T1000 (cell line): ENCODE results near the gene SEPTIN2.
"Not testable (repeated sequence)": the region's sequence is repeated elsewhere in the genome, so short reads cannot be mapped to it uniquely, and the experiment has no call there.

Experiments
- DNase-seq: peaks from one replicate; lab custom pipeline; 2025; ENCODE audit warnings: mixed read lengths; lab: John Stamatoyannopoulos, UW

Gene SEPTIN2

GRCh38 chr2:241314226-241315092 lies 1.3 kb upstream of the SEPTIN2 start:
- no peak for DNase-seq

DNA sequence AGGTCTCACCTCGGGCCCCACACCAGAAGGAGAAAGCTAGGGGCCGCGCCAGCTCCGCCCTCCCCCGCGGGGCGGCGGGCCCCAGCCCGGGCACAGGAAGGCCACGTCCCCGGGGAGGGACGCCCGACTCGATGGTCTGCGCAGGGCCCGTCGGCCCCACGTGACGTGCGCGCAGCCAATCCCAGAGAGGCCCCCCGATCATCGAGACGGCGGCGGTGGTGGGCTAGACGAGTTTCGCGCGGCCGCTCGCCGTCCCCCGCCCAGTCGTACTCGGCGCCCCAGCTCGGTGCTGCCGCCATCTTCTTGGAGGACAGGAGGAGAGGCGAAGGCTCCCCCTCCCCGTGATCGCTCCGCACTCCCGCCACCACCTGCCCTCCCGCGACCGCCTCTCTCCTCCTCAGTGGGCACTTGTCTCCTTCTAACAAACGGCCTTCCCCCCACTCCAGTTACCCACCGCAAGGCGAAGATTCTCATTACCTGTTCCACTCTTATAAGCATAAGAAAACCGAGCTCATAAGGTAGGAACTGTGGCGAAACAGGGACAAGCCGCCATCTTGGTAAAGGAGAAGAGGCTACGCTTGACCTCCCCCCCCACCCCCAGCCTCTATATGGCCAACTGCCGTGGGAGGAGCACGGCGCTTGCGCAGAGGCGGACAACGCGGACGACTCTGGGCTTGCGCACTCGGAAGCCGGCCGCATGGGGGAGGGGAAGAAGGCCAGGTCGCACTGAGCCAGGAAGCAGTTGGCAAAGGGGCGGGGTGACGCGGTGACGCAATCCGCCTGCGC lies 439 bp upstream of the SEPTIN2 start, which contains the start of gene HDLBP:
Gene HDLBP (minus strand): TSS at position 580 of the 786 bp plus-strand sequence. CDS start 48,803 bp downstream, outside the sequence.
- DNase-seq: peak; percentile 97

- DNase-seq: no peak
Measured at GRCh38 chr2:241316825-241317224, 1.1 kb downstream of the SEPTIN2 start.

GRCh38 chr2:241317391-241317790 lies 1.7 kb downstream of the SEPTIN2 start:
- no peak for DNase-seq

DNA sequence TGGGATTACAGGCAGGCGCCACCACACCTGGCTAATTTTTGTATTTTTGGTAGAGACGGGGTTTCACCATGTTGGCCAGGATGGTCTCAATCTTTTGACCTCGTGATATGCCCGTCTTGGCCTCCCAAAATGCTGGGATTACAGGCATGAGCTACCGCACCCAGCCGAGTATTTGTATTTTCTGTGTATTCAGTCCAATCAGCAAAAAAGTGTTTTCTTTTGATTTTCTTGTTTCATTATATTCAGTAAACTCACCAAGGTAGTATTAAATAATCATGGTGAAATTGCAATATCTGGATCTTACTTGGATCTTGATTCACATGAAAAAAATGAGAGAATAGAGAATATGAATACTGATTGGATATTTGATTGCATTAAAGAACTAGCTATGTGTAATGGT lies 3.1 kb downstream of the SEPTIN2 start:
- DNase-seq: not testable (repeated sequence)

- DNase-seq: no peak
Measured at GRCh38 chr2:241320394-241320793, 4.7 kb downstream of the SEPTIN2 start.

GRCh38 chr2:241321033-241321432 lies 5.3 kb downstream of the SEPTIN2 start:
- DNase-seq: no peak

DNA sequence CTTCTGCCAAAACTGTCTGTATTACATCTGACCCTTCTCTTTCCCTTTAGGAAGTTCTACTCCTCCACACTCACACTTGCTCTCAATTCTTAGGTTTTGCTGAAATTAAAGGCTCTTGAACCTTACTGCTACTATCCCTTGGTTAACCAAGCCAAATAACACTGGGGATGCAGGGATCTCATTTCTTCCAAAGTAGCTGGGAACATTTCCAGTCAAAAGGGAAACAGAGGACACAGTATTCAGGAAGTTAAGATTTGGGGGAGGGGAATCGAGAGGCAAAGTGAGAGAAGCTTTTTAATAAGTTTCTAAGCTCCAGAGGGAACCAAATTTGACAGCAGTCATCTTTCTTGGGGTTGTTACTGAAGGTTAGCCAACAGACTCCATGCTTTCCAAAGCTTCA lies 6.2 kb downstream of the SEPTIN2 start:
- DNase-seq: no peak

GRCh38 chr2:241323778-241324177 lies 8.1 kb downstream of the SEPTIN2 start:
- no peak for DNase-seq

- DNase-seq: no peak
Measured at GRCh38 chr2:241324775-241325174, 9.1 kb downstream of the SEPTIN2 start.

- no peak for DNase-seq
Measured at GRCh38 chr2:241325257-241325656, 9.5 kb downstream of the SEPTIN2 start.

DNA sequence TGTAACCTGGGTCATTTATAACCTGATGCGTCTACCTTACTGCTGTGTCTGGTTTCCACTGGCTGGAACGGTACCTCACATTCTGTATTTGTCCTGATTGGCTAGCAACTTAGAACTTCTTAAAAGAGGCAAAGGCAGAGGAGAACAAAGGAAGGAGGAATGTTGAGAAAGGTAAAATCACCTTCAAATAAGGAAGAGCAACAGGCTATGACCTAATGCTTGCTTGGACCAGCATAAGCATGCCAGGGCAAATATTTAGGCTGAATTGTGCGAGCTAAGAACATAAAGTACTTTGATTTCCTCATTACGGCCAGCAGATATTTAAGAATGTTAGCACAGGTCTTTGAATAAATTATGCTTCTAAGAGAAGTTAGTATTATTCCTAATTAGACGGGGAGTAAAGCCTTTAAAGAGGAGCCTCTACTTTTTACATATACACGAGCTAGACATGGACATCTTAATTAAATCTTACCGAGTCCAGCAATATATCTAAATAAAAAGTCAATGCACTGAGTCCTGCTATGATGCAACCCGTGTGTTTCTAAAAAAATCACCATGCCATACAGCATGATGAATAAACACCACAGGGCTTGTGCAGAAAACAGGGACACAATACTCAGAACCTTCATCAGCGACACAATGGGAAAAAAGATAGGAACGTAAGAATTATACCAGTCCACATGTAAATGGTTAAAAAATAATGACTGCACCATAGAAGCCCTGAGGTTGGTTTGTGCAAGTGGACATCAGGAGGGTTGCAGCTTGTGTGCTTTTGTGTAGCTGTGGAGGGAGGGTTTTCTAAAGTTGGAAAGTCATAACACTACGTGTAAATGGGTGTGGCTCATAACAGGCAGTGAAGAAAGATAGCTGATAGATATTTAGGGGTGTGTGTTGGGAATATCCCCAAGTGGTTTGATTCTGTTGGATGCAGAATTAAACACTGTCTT lies 14.2 kb downstream of the SEPTIN2 start:
- no peak for DNase-seq

DNA sequence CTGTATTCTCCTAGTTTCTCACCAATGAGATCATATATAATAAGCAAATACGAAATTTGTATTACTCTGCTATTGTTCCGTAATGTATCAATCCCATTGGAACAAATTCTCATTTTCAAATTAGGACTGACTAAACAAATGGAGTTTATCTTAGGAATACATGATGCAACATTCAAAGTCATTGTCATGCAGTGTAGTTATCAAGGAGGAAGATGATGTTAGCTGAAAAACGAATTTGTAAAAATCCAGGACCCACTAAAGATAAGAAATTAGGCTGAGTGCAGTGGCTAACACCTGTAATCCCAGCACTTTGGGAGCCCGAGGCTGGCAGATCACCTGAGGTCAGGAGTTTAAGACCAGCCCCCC lies 14.9 kb downstream of the SEPTIN2 start:
- DNase-seq: no peak

- no peak for DNase-seq
Measured at GRCh38 chr2:241334813-241335212, 19.1 kb downstream of the SEPTIN2 start.

GRCh38 chr2:241339839-241340630 lies 24.3 kb downstream of the SEPTIN2 start:
- DNase-seq: no peak

GRCh38 chr2:241340631-241341163 lies 25.0 kb downstream of the SEPTIN2 start:
- no peak for DNase-seq

- no peak for DNase-seq
Measured at GRCh38 chr2:241344925-241345651, 29.4 kb downstream of the SEPTIN2 start.

DNA sequence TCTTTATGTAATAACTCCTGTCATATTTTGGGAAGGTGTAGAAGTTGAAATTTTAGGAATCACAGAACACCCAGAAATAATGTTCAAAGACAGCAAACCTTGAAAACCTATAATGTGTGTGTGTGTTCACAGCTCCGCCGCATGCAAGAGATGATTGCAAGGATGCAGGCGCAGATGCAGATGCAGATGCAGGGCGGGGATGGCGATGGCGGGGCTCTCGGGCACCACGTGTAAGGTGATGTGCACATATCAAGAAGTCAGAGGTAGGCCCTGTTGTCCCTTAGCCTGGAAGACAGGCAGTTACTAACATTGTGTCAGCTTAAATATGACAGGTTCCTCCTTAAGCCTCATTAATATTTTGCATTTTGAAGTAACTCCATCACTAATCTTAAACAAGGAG lies 34.2 kb downstream of the SEPTIN2 start:
- no peak for DNase-seq

DNA sequence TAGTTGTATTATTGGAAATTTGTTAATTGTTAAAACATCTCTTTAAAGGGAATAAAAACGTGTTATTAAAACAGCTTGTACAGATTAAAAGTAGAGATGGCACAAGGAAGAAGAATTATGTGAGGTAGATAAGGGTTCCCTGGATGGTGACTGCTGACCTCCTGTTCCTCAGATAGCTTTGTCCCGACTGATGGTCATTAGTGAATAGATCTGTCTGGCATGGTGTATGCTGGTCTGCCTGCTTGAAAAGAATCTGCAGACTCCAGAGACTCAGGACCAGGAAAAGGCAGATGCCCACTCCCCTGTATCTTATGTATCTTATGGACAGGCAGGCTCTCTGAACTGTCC lies 34.8 kb downstream of the SEPTIN2 start:
- no peak for DNase-seq
